GM12875 (cell line): ENCODE data around the gene NCK2.

ENCODE experiments used
- H3K4me3 ChIP-seq: one replicate; pipeline ENCODE4 v1.5.1; 2011; ENCODE audit warnings: low read depth, low read length, control low read depth
- CTCF ChIP-seq: IDR thresholded peaks from 2 replicates; pipeline ENCODE4 v1.5.1; 2011; ENCODE audit warnings: low read depth, mild to moderate bottlenecking, control low read depth, inconsistent platforms, low read length, moderate library complexity, borderline replicate concordance; ENCODE audit not compliant: insufficient read depth

NCK2 gene

GRCh38 chr2:105925390-105925789, 180.7 kb downstream of the NCK2 start:
- H3K4me3 ChIP-seq = no peak overlapping the region
- TF ChIP-seq CTCF = no peak

GRCh38 chr2:105926960-105927678, 182.4 kb downstream of the NCK2 start:
- no peak for TF ChIP-seq CTCF
- H3K4me3 ChIP-seq = no peak overlapping the region

- TF ChIP-seq CTCF = no peak
- no peak overlapping the region for H3K4me3 ChIP-seq
These were observed 183.4 kb downstream of the NCK2 start for GRCh38 chr2:105928086-105928485.

- no peak for TF ChIP-seq CTCF
- no peak overlapping the region for H3K4me3 ChIP-seq
These were observed 183.9 kb downstream of the NCK2 start for GRCh38 chr2:105928563-105928962.

- no peak for TF ChIP-seq CTCF
- H3K4me3 ChIP-seq = no peak overlapping the region
These were observed 184.8 kb downstream of the NCK2 start for GRCh38 chr2:105929516-105929915.

- H3K4me3 ChIP-seq = no peak overlapping the region
- TF ChIP-seq CTCF = no peak
These were observed 187.9 kb downstream of the NCK2 start for GRCh38 chr2:105932582-105932981.

GRCh38 chr2:105933906-105934305, 189.2 kb downstream of the NCK2 start:
- TF ChIP-seq CTCF = no peak
- no peak overlapping the region for H3K4me3 ChIP-seq
